ENCODE results near the gene RNF123.

The RNF123 gene

GRCh38 chr3:49727154-49727923 is 38.0 kb downstream of the RNF123 start:
- no peak for DNase-seq (ENCODE audit: low read depth in 1 of 2, low spot score in 1 of 2)

GRCh38 chr3:49727924-49728361 is 38.6 kb downstream of the RNF123 start:
- no peak for DNase-seq (ENCODE audit: low read depth in 1 of 2, low spot score in 1 of 2)
- TF ChIP-seq CTCF (IDR thresholded peaks at IDR 0.05; ENCODE audit: insufficient read depth, low read length) (no peak), REST (IDR thresholded peaks at IDR 0.05; ENCODE audit: insufficient replicate concordance, low read depth) (no peak), GABPA (IDR thresholded peaks at IDR 0.05; ENCODE audit: low read depth) (no peak), SPI1 (IDR thresholded peaks at IDR 0.05; ENCODE audit: borderline replicate concordance, low read depth) (no peak), POLR2AphosphoS5 (IDR thresholded peaks at IDR 0.05; ENCODE audit: low read depth) (no peak)
- Histone ChIP-seq H3K4me3 (replicated peaks; ENCODE audit: insufficient read depth, low read length) (no peak overlapping the region), H3K27ac (replicated peaks) (no peak overlapping the region), H3K27me3 (ENCODE audit: insufficient read depth, poor library complexity, severe bottlenecking) (no peaks in the 10 kb centered on the region)

More at GRCh38 chr3:49727154-49727923, 38.0 kb downstream of the RNF123 start:
- TF ChIP-seq CTCF (IDR thresholded peaks at IDR 0.05; ENCODE audit: insufficient read depth, low read length) (no peak), GABPA (IDR thresholded peaks at IDR 0.05; ENCODE audit: low read depth) (no peak), REST (IDR thresholded peaks at IDR 0.05; ENCODE audit: insufficient replicate concordance, low read depth) (no peak), POLR2AphosphoS5 (IDR thresholded peaks at IDR 0.05; ENCODE audit: low read depth) (no peak), SPI1 (IDR thresholded peaks at IDR 0.05; ENCODE audit: borderline replicate concordance, low read depth) (no peak)
- no peak overlapping the region for H3K4me3 ChIP-seq (replicated peaks; ENCODE audit: insufficient read depth, low read length)
- H3K27ac ChIP-seq (replicated peaks) = no peak overlapping the region
- no peaks in the 10 kb centered on the region for H3K27me3 ChIP-seq (ENCODE audit: insufficient read depth, poor library complexity, severe bottlenecking)

- TF ChIP-seq REST (IDR thresholded peaks at IDR 0.05; ENCODE audit: insufficient replicate concordance, low read depth) = no peak
- TF ChIP-seq SPI1 (IDR thresholded peaks at IDR 0.05; ENCODE audit: borderline replicate concordance, low read depth) = no peak
- TF ChIP-seq GABPA (IDR thresholded peaks at IDR 0.05; ENCODE audit: low read depth) = no peak
- no peak for TF ChIP-seq POLR2AphosphoS5 (IDR thresholded peaks at IDR 0.05; ENCODE audit: low read depth)
- TF ChIP-seq CTCF (IDR thresholded peaks at IDR 0.05; ENCODE audit: insufficient read depth, low read length) = no peak
- Histone ChIP-seq H3K27me3 (ENCODE audit: insufficient read depth, poor library complexity, severe bottlenecking) (no peaks in the 10 kb centered on the region), H3K4me3 (replicated peaks; ENCODE audit: insufficient read depth, low read length) (no peak overlapping the region), H3K27ac (replicated peaks) (no peak overlapping the region)
- no peak for DNase-seq (ENCODE audit: low read depth in 1 of 2, low spot score in 1 of 2)
Measured at GRCh38 chr3:49729966-49730609, 40.7 kb downstream of the RNF123 start.

Measured in HL-60 (cell line).